KMS-11 (cell line): ENCODE measurements around the gene BORA.
A peak's percentile ranks its signal among the peaks of the same experiment; 100 is the strongest.

Source experiments
- H2AFZ ChIP-seq: fragments of 200-600 bp; sonication (generic); 2 replicates; pipeline ENCODE4 v1.6.1; 2016; ENCODE audit warnings: antibody characterized with exemption, mixed run types, low read depth
- H3K27ac ChIP-seq: fragments of 200-600 bp; sonication (generic); 2 replicates; pipeline ENCODE4 v1.6.1; 2016; ENCODE audit warnings: mild to moderate bottlenecking, mixed run types
- H3K27me3 ChIP-seq: fragments of 200-600 bp; sonication (generic); 2 replicates; pipeline ENCODE4 v1.6.1; 2017; ENCODE audit warnings: mild to moderate bottlenecking, low read depth, mixed run types, moderate library complexity; ENCODE audit not compliant: insufficient read depth
- H3K36me3 ChIP-seq: fragments of 200-600 bp; sonication (generic); 2 replicates; pipeline ENCODE4 v1.6.1; 2017; ENCODE audit warnings: mild to moderate bottlenecking, mixed run types; ENCODE audit not compliant: insufficient read depth
- H3K4me1 ChIP-seq: fragments of 200-600 bp; sonication (generic); 2 replicates; pipeline ENCODE4 v1.6.1; 2016; ENCODE audit warnings: mild to moderate bottlenecking, low read depth, mixed run types; ENCODE audit not compliant: poor library complexity, severe bottlenecking
- H3K4me2 ChIP-seq: fragments of 200-600 bp; sonication (generic); 2 replicates; pipeline ENCODE4 v1.7.0; 2016; ENCODE audit warnings: mild to moderate bottlenecking, mixed run types
- H3K4me3 ChIP-seq: fragments of 200-600 bp; sonication (generic); IDR thresholded peaks from 2 replicates; pipeline ENCODE4 v1.6.1; 2017; ENCODE audit warnings: low read depth, low read length, mixed read lengths; ENCODE audit not compliant: insufficient read depth
- H3K79me2 ChIP-seq: fragments of 200-600 bp; sonication (generic); 2 replicates; pipeline ENCODE4 v1.6.1; 2016; ENCODE audit warnings: low read depth, mixed run types; ENCODE audit not compliant: insufficient read depth
- H3K9ac ChIP-seq: fragments of 200-600 bp; sonication (generic); 2 replicates; pipeline ENCODE4 v1.6.1; 2016; ENCODE audit warnings: mild to moderate bottlenecking, mixed run types
- H4K20me1 ChIP-seq: fragments of 200-600 bp; sonication (generic); 2 replicates; pipeline ENCODE4 v1.6.1; 2016; ENCODE audit warnings: mild to moderate bottlenecking, mixed run types; ENCODE audit not compliant: insufficient read depth
- CTCF ChIP-seq: fragments of 200-600 bp; sonication (generic); conservative IDR thresholded peaks from 2 replicates; pipeline ENCODE4 v1.6.1; 2017; ENCODE audit warnings: low read depth, mild to moderate bottlenecking, antibody characterized with exemption, low read length, moderate library complexity, mixed read lengths

The BORA gene

GRCh38 chr13:72726726-72727416, 852 bp upstream of the BORA start:
- Histone ChIP-seq H4K20me1 (no peaks in the 10 kb centered on the region), H3K27me3 (no peaks in the 10 kb centered on the region), H3K9ac (peak overlapping the region; percentile 51; the same call in 1 of the 2 replicates), H3K27ac (peak overlapping the region; percentile 32), H3K79me2 (peaks cover 64% of the 10 kb centered on the region), H3K4me2 (peak overlapping the region; percentile 68), H3K4me3 (no peak overlapping the region), H3K4me1 (peaks cover 20% of the 10 kb centered on the region), H2AFZ (peak overlapping the region; percentile 69), H3K36me3 (no peaks in the 10 kb centered on the region)
- no peak for TF ChIP-seq CTCF

GRCh38 chr13:72728290-72728605, 525 bp downstream of the BORA start:
- no peaks in the 10 kb centered on the region for H4K20me1 ChIP-seq
- no peak for TF ChIP-seq CTCF
- H3K27ac ChIP-seq, result peak overlapping the region; percentile 32; the same call in 1 of the 2 replicates
- H3K27me3 ChIP-seq, result no peaks in the 10 kb centered on the region
- peaks cover 51% of the 10 kb centered on the region for H3K79me2 ChIP-seq
- no peaks in the 10 kb centered on the region for H3K36me3 ChIP-seq
- H3K4me2 ChIP-seq, result peak overlapping the region; percentile 71
- peaks cover 20% of the 10 kb centered on the region for H3K4me1 ChIP-seq
- H3K4me3 ChIP-seq, result no peak overlapping the region
- peak overlapping the region; percentile 52; the same call in 1 of the 2 replicates for H3K9ac ChIP-seq
- H2AFZ ChIP-seq, result peak overlapping the region; percentile 61; the same call in 1 of the 2 replicates

- no peaks in the 10 kb centered on the region for H3K36me3 ChIP-seq
- H3K4me3 ChIP-seq, result no peak overlapping the region
- no peaks in the 10 kb centered on the region for H3K4me1 ChIP-seq
- no peak overlapping the region for H2AFZ ChIP-seq
- no peaks in the 10 kb centered on the region for H4K20me1 ChIP-seq
- no peak overlapping the region for H3K9ac ChIP-seq
- no peak for TF ChIP-seq CTCF
- no peaks in the 10 kb centered on the region for H3K27me3 ChIP-seq
- H3K79me2 ChIP-seq, result no peaks in the 10 kb centered on the region
- H3K27ac ChIP-seq, result no peak overlapping the region
- H3K4me2 ChIP-seq, result no peak overlapping the region
Measured at GRCh38 chr13:72737033-72737432, 9.3 kb downstream of the BORA start.

GRCh38 chr13:72740015-72740414, 12.3 kb downstream of the BORA start:
- H3K36me3 ChIP-seq, result no peaks in the 10 kb centered on the region
- TF ChIP-seq CTCF, result no peak
- no peak overlapping the region for H3K4me2 ChIP-seq

More at GRCh38 chr13:72740015-72740414, 12.3 kb downstream of the BORA start:
- Histone ChIP-seq H3K27ac (no peak overlapping the region), H2AFZ (no peak overlapping the region), H4K20me1 (no peaks in the 10 kb centered on the region), H3K4me3 (no peak overlapping the region), H3K9ac (no peak overlapping the region), H3K27me3 (no peaks in the 10 kb centered on the region), H3K4me1 (no peaks in the 10 kb centered on the region), H3K79me2 (no peaks in the 10 kb centered on the region)
